ENCODE measurements around the gene ANXA6. TPM values are rescaled to one million over a fixed set of nuclear protein-coding genes. Genes with fewer than 3 reads are reported as not detected.
A peak's percentile ranks its signal among the peaks of the same experiment; 100 is the strongest.

The ANXA6 gene
- polyA plus RNA-seq, 1 donor: 112 TPM

GRCh38 chr5:151083081-151083676 lies 74.4 kb downstream of the ANXA6 start:
- H3K4me1 ChIP-seq (ENCODE audit: control insufficient read depth, insufficient read depth, low read length): peaks cover 45% of the 10 kb centered on the region
- WGBS (ENCODE audit: insufficient coverage, low lambda C conversion rate): 0% methylated on average over 1 of the region's 3 CpGs

GRCh38 chr5:151082282-151082902 lies 75.2 kb downstream of the ANXA6 start:
- WGBS (ENCODE audit: insufficient coverage, low lambda C conversion rate): 68% methylated on average over 4 of the region's 6 CpGs

More at GRCh38 chr5:151083081-151083676, 74.4 kb downstream of the ANXA6 start:
- peak overlapping the region; percentile 100 for H3K27ac ChIP-seq (ENCODE audit: low read length)
- H3K9me3 ChIP-seq (ENCODE audit: control insufficient read depth, low read depth, low read length): no peaks in the 10 kb centered on the region
- H3K4me3 ChIP-seq (ENCODE audit: low read length): no peak overlapping the region
- no peaks in the 10 kb centered on the region for H3K27me3 ChIP-seq (ENCODE audit: control insufficient read depth, insufficient read depth, low read length)
- H3K36me3 ChIP-seq (ENCODE audit: control insufficient read depth, insufficient read depth, low read length): peaks cover 7% of the 10 kb centered on the region
- peak; percentile 64 to 72 for DNase-seq

GRCh38 chr5:151081431-151082281 lies 75.9 kb downstream of the ANXA6 start:
- Histone ChIP-seq H3K4me1 (ENCODE audit: control insufficient read depth, insufficient read depth, low read length) (peaks cover 37% of the 10 kb centered on the region), H3K27me3 (ENCODE audit: control insufficient read depth, insufficient read depth, low read length) (no peaks in the 10 kb centered on the region), H3K4me3 (ENCODE audit: low read length) (peak overlapping the region; percentile 89), H3K9me3 (ENCODE audit: control insufficient read depth, low read depth, low read length) (no peaks in the 10 kb centered on the region), H3K36me3 (ENCODE audit: control insufficient read depth, insufficient read depth, low read length) (peaks cover 14% of the 10 kb centered on the region), H3K27ac (ENCODE audit: low read length) (peak overlapping the region; percentile 100)
- 0% methylated on average over 2 of the region's 15 CpGs for WGBS (ENCODE audit: insufficient coverage, low lambda C conversion rate)
- DNase-seq: no peak

More at GRCh38 chr5:151082282-151082902, 75.2 kb downstream of the ANXA6 start:
- H3K36me3 ChIP-seq (ENCODE audit: control insufficient read depth, insufficient read depth, low read length): peaks cover 11% of the 10 kb centered on the region
- H3K27ac ChIP-seq (ENCODE audit: low read length): peak overlapping the region; percentile 100
- peak in 1 of 2 donors; percentile 59 for DNase-seq
- H3K4me3 ChIP-seq (ENCODE audit: low read length): no peak overlapping the region
- peaks cover 44% of the 10 kb centered on the region for H3K4me1 ChIP-seq (ENCODE audit: control insufficient read depth, insufficient read depth, low read length)
- no peaks in the 10 kb centered on the region for H3K27me3 ChIP-seq (ENCODE audit: control insufficient read depth, insufficient read depth, low read length)
- no peaks in the 10 kb centered on the region for H3K9me3 ChIP-seq (ENCODE audit: control insufficient read depth, low read depth, low read length)

DNA sequence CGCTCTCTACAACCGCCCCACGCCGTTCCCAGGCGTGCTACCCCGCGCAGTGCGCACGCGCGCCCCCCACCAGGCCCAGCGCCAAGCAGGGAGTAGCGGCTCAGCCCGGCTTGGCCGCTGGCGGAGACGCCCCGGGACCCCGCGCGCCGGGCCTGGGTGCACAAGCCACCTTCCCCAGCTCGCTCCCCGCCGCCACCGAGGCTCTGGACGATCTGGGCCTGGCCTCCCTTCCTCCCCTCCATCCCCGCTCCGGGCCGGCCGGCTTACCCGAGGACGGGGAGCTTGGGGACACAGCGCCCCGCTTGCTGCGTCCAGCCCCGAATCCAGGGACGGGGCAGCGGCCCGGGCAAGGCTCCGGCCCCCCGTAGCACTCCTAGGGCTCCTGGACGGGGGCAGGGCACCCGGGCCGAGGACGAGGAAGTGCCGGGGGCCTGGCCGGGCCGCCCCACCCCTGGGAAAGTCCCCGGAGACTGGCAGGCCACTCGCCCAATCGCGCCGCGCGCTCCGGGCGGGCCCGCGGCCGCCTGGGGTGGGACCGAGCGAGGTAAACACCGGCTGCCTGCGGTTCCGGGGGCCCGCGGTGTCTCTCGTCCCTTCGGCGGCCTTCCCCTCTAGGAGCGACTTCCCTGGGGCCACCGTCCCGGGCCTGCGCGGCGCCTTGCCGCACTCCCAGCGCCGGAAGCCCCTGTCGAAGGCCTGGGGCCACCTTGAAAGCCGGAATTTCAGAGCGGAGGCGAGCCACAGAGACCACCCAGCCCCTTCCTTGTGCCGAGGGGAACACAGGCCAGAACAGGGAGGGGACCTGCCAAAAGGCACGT lies 76.8 kb downstream of the ANXA6 start, which contains the start of gene TNIP1:
Gene TNIP1 (minus strand): TSS at position 422 of the 818 bp plus-strand sequence. CDS start 15,939 bp downstream, outside the sequence.
- H3K27me3 ChIP-seq (ENCODE audit: control insufficient read depth, insufficient read depth, low read length): no peaks in the 10 kb centered on the region
- peak within 1 kb of the TSS; percentile 89 for H3K4me3 ChIP-seq (ENCODE audit: low read length)
- DNase-seq: peak; percentile 89 to 97
- H3K36me3 ChIP-seq (ENCODE audit: control insufficient read depth, insufficient read depth, low read length): peaks cover 14% of the 10 kb centered on the region
- peak within 1 kb of the TSS; percentile 100 for H3K27ac ChIP-seq (ENCODE audit: low read length)
- H3K4me1 ChIP-seq (ENCODE audit: control insufficient read depth, insufficient read depth, low read length): peaks cover 29% of the 10 kb centered on the region
- WGBS (ENCODE audit: insufficient coverage, low lambda C conversion rate): no CpG with 5 or more reads among the region's 86 CpGs
- H3K9me3 ChIP-seq (ENCODE audit: control insufficient read depth, low read depth, low read length): no peaks in the 10 kb centered on the region

DNA sequence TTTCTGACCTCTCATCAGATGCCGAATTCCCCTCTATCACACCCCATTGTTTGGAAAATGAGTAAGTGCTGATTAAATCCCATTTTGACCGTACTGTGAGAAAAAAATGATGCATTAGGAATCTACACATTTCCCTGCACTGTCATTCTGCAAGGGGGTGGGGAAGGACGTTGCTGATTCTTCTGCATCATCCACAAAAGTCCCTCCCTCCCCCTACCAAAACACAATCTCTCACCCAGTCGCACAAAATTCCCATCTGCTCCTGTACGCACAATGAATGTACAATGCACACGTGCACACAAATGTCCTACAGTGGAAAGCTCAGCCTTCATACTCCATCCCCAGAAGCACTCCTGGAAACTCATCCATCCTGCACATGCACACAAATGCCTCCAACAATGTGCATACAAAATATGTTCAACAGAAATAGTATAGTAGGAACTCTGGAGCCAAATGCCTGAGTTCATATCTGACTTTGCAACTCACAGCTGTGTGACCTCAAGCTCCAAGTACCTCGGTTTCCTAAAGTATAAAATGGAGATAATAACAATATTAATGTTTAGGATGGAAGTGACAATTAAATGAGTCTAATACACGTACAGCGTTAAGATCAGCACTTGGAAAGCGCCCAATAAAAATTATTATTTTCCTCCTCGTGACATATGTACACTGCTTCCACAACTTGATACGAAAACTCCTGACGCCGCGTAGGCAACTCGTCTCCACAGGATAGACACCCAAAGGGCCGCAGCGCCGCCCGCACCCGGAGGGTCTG lies 77.6 kb downstream of the ANXA6 start:
- Histone ChIP-seq H3K36me3 (ENCODE audit: control insufficient read depth, insufficient read depth, low read length) (peaks cover 14% of the 10 kb centered on the region), H3K9me3 (ENCODE audit: control insufficient read depth, low read depth, low read length) (no peaks in the 10 kb centered on the region), H3K27me3 (ENCODE audit: control insufficient read depth, insufficient read depth, low read length) (no peaks in the 10 kb centered on the region), H3K27ac (ENCODE audit: low read length) (peak overlapping the region; percentile 100), H3K4me1 (ENCODE audit: control insufficient read depth, insufficient read depth, low read length) (peaks cover 21% of the 10 kb centered on the region), H3K4me3 (ENCODE audit: low read length) (peak overlapping the region; percentile 89)
- WGBS (ENCODE audit: insufficient coverage, low lambda C conversion rate): 0% methylated on average over 1 of the region's 21 CpGs
- DNase-seq: peak in 1 of 2 donors; percentile 15

DNA sequence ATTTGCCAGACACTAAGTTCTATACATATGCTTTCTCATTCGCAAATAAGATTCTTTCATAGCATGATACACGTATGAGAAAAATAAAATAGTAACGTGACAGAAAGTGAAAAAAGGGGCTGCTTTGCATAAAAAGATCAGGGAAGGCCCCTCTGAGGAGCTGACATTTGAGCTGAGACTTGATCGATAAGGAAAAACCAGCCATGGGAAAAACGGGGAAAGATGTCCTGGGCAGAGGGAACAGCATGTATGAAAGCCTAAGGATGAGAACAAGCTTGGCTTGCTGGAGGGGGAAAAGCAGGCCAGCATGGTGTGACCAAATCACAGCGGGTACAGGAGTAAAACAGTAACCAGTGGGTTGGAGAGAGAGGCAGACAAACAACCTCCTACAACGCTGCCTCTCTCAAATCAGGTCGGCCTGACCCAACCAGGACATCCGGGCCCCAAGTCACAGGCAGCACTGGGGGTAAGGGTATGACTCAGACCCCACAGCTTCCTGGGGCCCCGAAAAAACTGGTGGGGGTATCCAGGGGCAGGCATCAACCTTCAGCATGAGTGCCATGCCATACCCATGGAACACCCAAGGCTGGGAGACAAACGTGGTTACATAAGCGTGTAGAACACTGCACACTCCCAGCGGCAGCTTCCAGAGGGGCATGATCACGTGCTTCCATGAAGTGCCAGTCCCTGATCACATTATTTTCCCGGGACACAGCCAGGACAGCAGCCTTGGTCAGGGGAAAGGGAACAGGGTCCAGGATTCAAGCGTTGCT lies 78.9 kb downstream of the ANXA6 start:
- peaks cover 16% of the 10 kb centered on the region for H3K4me1 ChIP-seq (ENCODE audit: control insufficient read depth, insufficient read depth, low read length)
- no peak overlapping the region for H3K4me3 ChIP-seq (ENCODE audit: low read length)
- H3K36me3 ChIP-seq (ENCODE audit: control insufficient read depth, insufficient read depth, low read length): peaks cover 14% of the 10 kb centered on the region
- H3K27ac ChIP-seq (ENCODE audit: low read length): no peak overlapping the region
- DNase-seq: no peak
- 93% methylated on average over 3 of the region's 16 CpGs for WGBS (ENCODE audit: insufficient coverage, low lambda C conversion rate)
- no peaks in the 10 kb centered on the region for H3K27me3 ChIP-seq (ENCODE audit: control insufficient read depth, insufficient read depth, low read length)
- no peaks in the 10 kb centered on the region for H3K9me3 ChIP-seq (ENCODE audit: control insufficient read depth, low read depth, low read length)

GRCh38 chr5:151077967-151078366 lies 79.6 kb downstream of the ANXA6 start:
- WGBS (ENCODE audit: insufficient coverage, low lambda C conversion rate): no CpG with 5 or more reads among the region's 3 CpGs
- Histone ChIP-seq H3K36me3 (ENCODE audit: control insufficient read depth, insufficient read depth, low read length) (peaks cover 14% of the 10 kb centered on the region), H3K27ac (ENCODE audit: low read length) (no peak overlapping the region), H3K4me1 (ENCODE audit: control insufficient read depth, insufficient read depth, low read length) (peaks cover 12% of the 10 kb centered on the region), H3K27me3 (ENCODE audit: control insufficient read depth, insufficient read depth, low read length) (no peaks in the 10 kb centered on the region), H3K9me3 (ENCODE audit: control insufficient read depth, low read depth, low read length) (no peaks in the 10 kb centered on the region), H3K4me3 (ENCODE audit: low read length) (no peak overlapping the region)
- DNase-seq: no peak

DNA sequence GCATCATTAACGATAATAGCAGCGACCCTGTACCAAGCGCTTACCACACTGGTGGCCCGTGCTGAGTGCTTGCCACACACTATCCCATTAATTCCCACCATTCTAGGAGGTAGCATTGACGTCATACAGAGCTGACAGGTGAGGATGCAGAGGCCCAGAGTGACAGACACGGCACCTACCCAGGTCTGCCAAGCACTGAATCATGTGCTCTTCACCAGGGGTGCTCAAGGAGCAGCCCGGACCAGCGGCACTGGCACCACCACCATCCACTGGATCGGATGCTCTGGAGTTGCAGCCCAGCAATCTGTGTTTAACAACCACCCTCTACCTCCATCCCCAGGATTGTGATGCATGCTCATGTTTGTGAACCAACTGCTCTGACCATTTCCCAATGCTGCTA lies 80.2 kb downstream of the ANXA6 start:
- H3K4me3 ChIP-seq (ENCODE audit: low read length): no peak overlapping the region
- no peak overlapping the region for H3K27ac ChIP-seq (ENCODE audit: low read length)
- peaks cover 14% of the 10 kb centered on the region for H3K36me3 ChIP-seq (ENCODE audit: control insufficient read depth, insufficient read depth, low read length)
- H3K4me1 ChIP-seq (ENCODE audit: control insufficient read depth, insufficient read depth, low read length): peaks cover 7% of the 10 kb centered on the region
- H3K9me3 ChIP-seq (ENCODE audit: control insufficient read depth, low read depth, low read length): no peaks in the 10 kb centered on the region
- WGBS (ENCODE audit: insufficient coverage, low lambda C conversion rate): no CpG with 5 or more reads among the region's 9 CpGs
- H3K27me3 ChIP-seq (ENCODE audit: control insufficient read depth, insufficient read depth, low read length): no peaks in the 10 kb centered on the region
- DNase-seq: no peak

GRCh38 chr5:151076616-151077015 lies 81.0 kb downstream of the ANXA6 start:
- no peak for DNase-seq
- no peaks in the 10 kb centered on the region for H3K9me3 ChIP-seq (ENCODE audit: control insufficient read depth, low read depth, low read length)
- no CpG with 5 or more reads among the region's 6 CpGs for WGBS (ENCODE audit: insufficient coverage, low lambda C conversion rate)
- H3K27ac ChIP-seq (ENCODE audit: low read length): no peak overlapping the region
- peaks cover 17% of the 10 kb centered on the region for H3K36me3 ChIP-seq (ENCODE audit: control insufficient read depth, insufficient read depth, low read length)
- H3K4me1 ChIP-seq (ENCODE audit: control insufficient read depth, insufficient read depth, low read length): peaks cover 4% of the 10 kb centered on the region
- H3K4me3 ChIP-seq (ENCODE audit: low read length): no peak overlapping the region
- H3K27me3 ChIP-seq (ENCODE audit: control insufficient read depth, insufficient read depth, low read length): no peaks in the 10 kb centered on the region
